WTC11 (cell line): ENCODE data around the gene DNAH8. TPM values are rescaled to one million over a fixed set of nuclear protein-coding genes. Genes with fewer than 3 reads are reported as not detected.

ENCODE experiments used
- ATAC-seq: fragments of 200-7000 bp; cut with Tn5 transposase; 2 replicates; pipeline ENCODE4 v1.10.0; 2021; ENCODE audit warnings: mild to moderate bottlenecking, moderate library complexity
- CTCF ChIA-PET: fragments of 300-600 bp; sonication (Branson Sonifier 250); formaldehyde crosslinking; loops from one replicate; lab custom pipeline; 2021; ENCODE audit warnings: antibody characterized with exemption; lab: Charles Lee
- POLR2A ChIA-PET: fragments of 350-600 bp; sonication (Branson Sonifier 250); formaldehyde crosslinking; loops from one replicate; lab custom pipeline; 2021; ENCODE audit warnings: antibody characterized with exemption; lab: Charles Lee
- DNase-seq: peaks from one replicate; pipeline ENCODE4 v3.0.0; 2021; ENCODE audit warnings: low spot score
- H3K27ac Mint-ChIP-seq: 2 replicates; pipeline ENCODE4 v1.8.0; 2021; ENCODE audit warnings: mixed read lengths
- H3K27me3 Mint-ChIP-seq: 2 replicates; pipeline ENCODE4 v1.8.0; 2021; ENCODE audit warnings: low read depth, mild to moderate bottlenecking, moderate library complexity, mixed read lengths
- H3K36me3 Mint-ChIP-seq: 2 replicates; pipeline ENCODE4 v1.8.0; 2021; ENCODE audit warnings: mixed read lengths
- H3K4me1 Mint-ChIP-seq: 2 replicates; pipeline ENCODE4 v1.8.0; 2022; ENCODE audit warnings: mixed read lengths
- H3K4me3 Mint-ChIP-seq: 2 replicates; pipeline ENCODE4 v1.8.0; 2021; ENCODE audit warnings: mild to moderate bottlenecking, moderate library complexity, mixed read lengths
- H3K9me3 Mint-ChIP-seq: 2 replicates; pipeline ENCODE4 v1.8.0; 2021; ENCODE audit warnings: mixed read lengths
- CBFB ChIP-seq: sonication (generic); formaldehyde crosslinking; IDR thresholded peaks from 2 replicates; pipeline ENCODE4 v1.8.1; 2022; ENCODE audit warnings: mild to moderate bottlenecking, low read depth, missing genetic modification reagents
- CREB1 ChIP-seq: sonication (generic); formaldehyde crosslinking; IDR thresholded peaks from 2 replicates; pipeline ENCODE4 v1.8.0; 2023; ENCODE audit warnings: mild to moderate bottlenecking, missing genetic modification reagents
- FOXP1 ChIP-seq: sonication (generic); formaldehyde crosslinking; IDR thresholded peaks from 2 replicates; pipeline ENCODE4 v1.8.0; 2022; ENCODE audit warnings: missing genetic modification reagents, mild to moderate bottlenecking, moderate library complexity, borderline replicate concordance
- JAZF1 ChIP-seq: fragments of 250-450 bp; sonication (Bioruptor Pico); IDR thresholded peaks from 2 replicates; pipeline ENCODE4 v1.9.0; 2021; ENCODE audit warnings: moderate library complexity, mild to moderate bottlenecking, inconsistent platforms
- NFE2L1 ChIP-seq: sonication (generic); formaldehyde crosslinking; IDR thresholded peaks from 2 replicates; pipeline ENCODE4 v1.8.1; 2023; ENCODE audit warnings: missing genetic modification reagents
- SMAD4 ChIP-seq: sonication (generic); formaldehyde crosslinking; IDR thresholded peaks from 2 replicates; pipeline ENCODE4 v1.8.0; 2022; ENCODE audit warnings: mild to moderate bottlenecking, missing genetic modification reagents
- SOX15 ChIP-seq: fragments of 250-450 bp; sonication (Bioruptor Pico); IDR thresholded peaks from 2 replicates; pipeline ENCODE4 v1.9.0; 2021; ENCODE audit warnings: mild to moderate bottlenecking
- ZBTB21 ChIP-seq: sonication (generic); formaldehyde crosslinking; IDR thresholded peaks from 2 replicates; pipeline ENCODE4 v1.8.1; 2023; ENCODE audit warnings: mild to moderate bottlenecking, missing genetic modification reagents, borderline replicate concordance
- ZNF423 ChIP-seq: fragments of 250-450 bp; sonication (Bioruptor Pico); IDR thresholded peaks from 2 replicates; pipeline ENCODE4 v2.1.2; 2022; ENCODE audit warnings: mild to moderate bottlenecking, moderate library complexity
- total RNA-seq: library from RNA; stranded (reverse); gene quantifications from 3 replicates; pipeline ENCODE4 v1.2.3, GENCODE V29; 2021
- TF ChIP-seq, protein P1 (sequence below): sonication (generic); formaldehyde crosslinking; IDR thresholded peaks from 2 replicates; pipeline ENCODE4 v1.8.1; 2023; ENCODE audit warnings: mild to moderate bottlenecking, missing genetic modification reagents, moderate library complexity
- TF ChIP-seq, protein P2 (sequence below): sonication (generic); formaldehyde crosslinking; IDR thresholded peaks from 2 replicates; pipeline ENCODE4 v1.8.1; 2022; ENCODE audit warnings: low read depth, missing genetic modification reagents, borderline replicate concordance
- TF ChIP-seq, protein P3 (sequence below): sonication (generic); formaldehyde crosslinking; conservative IDR thresholded peaks from 2 replicates; pipeline ENCODE4 v1.8.1; 2022; ENCODE audit warnings: mild to moderate bottlenecking, missing genetic modification reagents
- TF ChIP-seq, protein P4 (sequence below): sonication (generic); formaldehyde crosslinking; IDR thresholded peaks from 2 replicates; pipeline ENCODE4 v1.8.1; 2023; ENCODE audit warnings: mild to moderate bottlenecking, missing genetic modification reagents
- TF ChIP-seq, protein P5 (sequence below): fragments of 250-450 bp; sonication (Bioruptor Pico); IDR thresholded peaks from 2 replicates; pipeline ENCODE4 v1.9.0; 2021; ENCODE audit warnings: mild to moderate bottlenecking, borderline replicate concordance
- TF ChIP-seq, protein P6 (sequence below): fragments of 250-450 bp; sonication (Bioruptor Pico); IDR thresholded peaks from 2 replicates; pipeline ENCODE4 v2.1.2; 2022; ENCODE audit warnings: mild to moderate bottlenecking, moderate library complexity

DNAH8 gene
- total RNA-seq, 1 experiment from 2014 or later, result 0.02 TPM

DNA sequence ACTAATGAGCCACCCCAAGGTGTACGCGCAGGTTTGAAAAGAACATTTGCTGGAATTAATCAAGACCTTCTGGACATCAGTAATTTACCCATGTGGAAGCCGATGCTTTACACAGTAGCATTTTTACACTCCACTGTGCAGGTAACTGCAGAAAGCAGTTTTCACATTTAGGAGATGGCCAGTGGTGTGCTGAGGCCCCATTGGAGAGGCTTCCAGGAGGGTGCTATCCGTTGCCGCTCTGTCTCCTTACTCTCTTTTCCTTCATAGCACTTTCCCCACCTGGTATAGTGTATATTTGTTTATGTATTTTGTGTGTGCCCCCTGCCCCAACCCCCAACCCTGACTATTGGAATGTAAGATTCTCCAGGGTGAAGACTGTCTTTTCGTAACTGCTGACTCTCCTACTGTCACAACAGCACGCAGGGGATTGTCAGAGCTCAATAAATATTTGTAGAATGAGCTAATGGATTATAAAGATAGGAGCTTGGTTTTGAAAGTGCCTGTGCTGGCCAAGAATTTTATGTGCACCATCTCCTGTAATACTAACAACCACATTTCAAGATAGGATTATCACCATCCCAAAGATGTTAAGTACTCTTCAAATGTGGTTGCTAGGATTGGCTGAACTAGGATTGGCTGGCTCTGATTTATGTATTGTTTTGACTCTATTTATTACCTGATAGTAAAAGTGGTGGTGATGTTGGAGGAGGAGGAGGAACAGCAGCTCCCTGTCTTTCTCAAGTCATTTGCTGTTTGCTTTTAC is 259.5 kb downstream of the DNAH8 start:
- ChIA-PET CTCF (interaction anchor here (1.5 to 5.3 kb wide), 6 partner anchors 23 to 128 kb away, joined by 3 to 32 read pairs (median 5); no protein-coding TSS in a partner anchor), POLR2A (no interaction called here)
- ATAC-seq, result no peak
- H3K4me1 Mint-ChIP-seq, result peaks cover 30% of the 10 kb centered on the region
- TF ChIP-seq, protein P1, sequence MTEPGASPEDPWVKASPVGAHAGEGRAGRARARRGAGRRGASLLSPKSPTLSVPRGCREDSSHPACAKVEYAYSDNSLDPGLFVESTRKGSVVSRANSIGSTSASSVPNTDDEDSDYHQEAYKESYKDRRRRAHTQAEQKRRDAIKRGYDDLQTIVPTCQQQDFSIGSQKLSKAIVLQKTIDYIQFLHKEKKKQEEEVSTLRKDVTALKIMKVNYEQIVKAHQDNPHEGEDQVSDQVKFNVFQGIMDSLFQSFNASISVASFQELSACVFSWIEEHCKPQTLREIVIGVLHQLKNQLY (CRISPR knock-in tag), result no peak
- TF ChIP-seq JAZF1 (CRISPR knock-in tag) (no peak), NFE2L1 (no peak), ZNF423 (no peak), FOXP1 (CRISPR knock-in tag) (no peak), CREB1 (CRISPR knock-in tag) (no peak)
- TF ChIP-seq, protein P2, sequence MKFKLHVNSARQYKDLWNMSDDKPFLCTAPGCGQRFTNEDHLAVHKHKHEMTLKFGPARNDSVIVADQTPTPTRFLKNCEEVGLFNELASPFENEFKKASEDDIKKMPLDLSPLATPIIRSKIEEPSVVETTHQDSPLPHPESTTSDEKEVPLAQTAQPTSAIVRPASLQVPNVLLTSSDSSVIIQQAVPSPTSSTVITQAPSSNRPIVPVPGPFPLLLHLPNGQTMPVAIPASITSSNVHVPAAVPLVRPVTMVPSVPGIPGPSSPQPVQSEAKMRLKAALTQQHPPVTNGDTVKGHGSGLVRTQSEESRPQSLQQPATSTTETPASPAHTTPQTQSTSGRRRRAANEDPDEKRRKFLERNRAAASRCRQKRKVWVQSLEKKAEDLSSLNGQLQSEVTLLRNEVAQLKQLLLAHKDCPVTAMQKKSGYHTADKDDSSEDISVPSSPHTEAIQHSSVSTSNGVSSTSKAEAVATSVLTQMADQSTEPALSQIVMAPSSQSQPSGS (CRISPR knock-in tag), result no peak
- TF ChIP-seq, protein P3, sequence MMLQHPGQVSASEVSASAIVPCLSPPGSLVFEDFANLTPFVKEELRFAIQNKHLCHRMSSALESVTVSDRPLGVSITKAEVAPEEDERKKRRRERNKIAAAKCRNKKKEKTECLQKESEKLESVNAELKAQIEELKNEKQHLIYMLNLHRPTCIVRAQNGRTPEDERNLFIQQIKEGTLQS (CRISPR knock-in tag), result no peak
- TF ChIP-seq, all 79 proteins: peak for 0
- no peak for DNase-seq
- Mint-ChIP-seq H3K4me3 (no peak overlapping the region), H3K27ac (no peak overlapping the region), H3K27me3 (no peaks in the 10 kb centered on the region), H3K9me3 (no peaks in the 10 kb centered on the region), H3K36me3 (no peaks in the 10 kb centered on the region)

DNA sequence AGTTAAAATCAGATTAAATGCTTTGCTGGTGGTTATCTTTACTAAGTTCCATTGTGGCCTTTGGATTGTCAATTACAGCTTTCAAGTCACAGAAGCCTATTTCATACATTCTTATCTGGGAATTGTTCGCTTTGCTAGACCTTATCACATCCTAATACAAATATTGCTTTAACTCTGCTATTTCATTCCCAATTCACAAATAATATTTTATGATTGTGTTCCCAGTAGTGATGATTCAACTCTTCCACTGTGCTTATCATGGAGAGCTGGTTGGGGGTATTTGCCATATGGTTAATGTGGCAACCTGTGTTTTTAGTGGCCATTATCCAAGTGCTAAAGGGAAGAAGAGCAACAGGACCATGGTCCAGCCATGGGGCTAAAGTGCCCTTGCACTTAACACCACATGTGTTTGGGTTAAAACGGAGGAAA is 260.5 kb downstream of the DNAH8 start:
- Mint-ChIP-seq H3K36me3 (no peaks in the 10 kb centered on the region), H3K27me3 (no peaks in the 10 kb centered on the region), H3K4me3 (no peak overlapping the region), H3K9me3 (no peaks in the 10 kb centered on the region), H3K27ac (no peak overlapping the region), H3K4me1 (peaks cover 30% of the 10 kb centered on the region)
- CTCF ChIA-PET, result interaction anchor here (2.7 to 5.3 kb wide), 2 partner anchors 21 to 127 kb away, joined by 9 to 32 read pairs; no protein-coding TSS in a partner anchor
- no peak for DNase-seq
- POLR2A ChIA-PET, result no interaction called here
- TF ChIP-seq SMAD4 (CRISPR knock-in tag), result no peak
- TF ChIP-seq, protein P4, sequence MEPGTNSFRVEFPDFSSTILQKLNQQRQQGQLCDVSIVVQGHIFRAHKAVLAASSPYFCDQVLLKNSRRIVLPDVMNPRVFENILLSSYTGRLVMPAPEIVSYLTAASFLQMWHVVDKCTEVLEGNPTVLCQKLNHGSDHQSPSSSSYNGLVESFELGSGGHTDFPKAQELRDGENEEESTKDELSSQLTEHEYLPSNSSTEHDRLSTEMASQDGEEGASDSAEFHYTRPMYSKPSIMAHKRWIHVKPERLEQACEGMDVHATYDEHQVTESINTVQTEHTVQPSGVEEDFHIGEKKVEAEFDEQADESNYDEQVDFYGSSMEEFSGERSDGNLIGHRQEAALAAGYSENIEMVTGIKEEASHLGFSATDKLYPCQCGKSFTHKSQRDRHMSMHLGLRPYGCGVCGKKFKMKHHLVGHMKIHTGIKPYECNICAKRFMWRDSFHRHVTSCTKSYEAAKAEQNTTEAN, result no peak
- TF ChIP-seq, protein P1 (CRISPR knock-in tag), result no peak
- TF ChIP-seq, protein P5, sequence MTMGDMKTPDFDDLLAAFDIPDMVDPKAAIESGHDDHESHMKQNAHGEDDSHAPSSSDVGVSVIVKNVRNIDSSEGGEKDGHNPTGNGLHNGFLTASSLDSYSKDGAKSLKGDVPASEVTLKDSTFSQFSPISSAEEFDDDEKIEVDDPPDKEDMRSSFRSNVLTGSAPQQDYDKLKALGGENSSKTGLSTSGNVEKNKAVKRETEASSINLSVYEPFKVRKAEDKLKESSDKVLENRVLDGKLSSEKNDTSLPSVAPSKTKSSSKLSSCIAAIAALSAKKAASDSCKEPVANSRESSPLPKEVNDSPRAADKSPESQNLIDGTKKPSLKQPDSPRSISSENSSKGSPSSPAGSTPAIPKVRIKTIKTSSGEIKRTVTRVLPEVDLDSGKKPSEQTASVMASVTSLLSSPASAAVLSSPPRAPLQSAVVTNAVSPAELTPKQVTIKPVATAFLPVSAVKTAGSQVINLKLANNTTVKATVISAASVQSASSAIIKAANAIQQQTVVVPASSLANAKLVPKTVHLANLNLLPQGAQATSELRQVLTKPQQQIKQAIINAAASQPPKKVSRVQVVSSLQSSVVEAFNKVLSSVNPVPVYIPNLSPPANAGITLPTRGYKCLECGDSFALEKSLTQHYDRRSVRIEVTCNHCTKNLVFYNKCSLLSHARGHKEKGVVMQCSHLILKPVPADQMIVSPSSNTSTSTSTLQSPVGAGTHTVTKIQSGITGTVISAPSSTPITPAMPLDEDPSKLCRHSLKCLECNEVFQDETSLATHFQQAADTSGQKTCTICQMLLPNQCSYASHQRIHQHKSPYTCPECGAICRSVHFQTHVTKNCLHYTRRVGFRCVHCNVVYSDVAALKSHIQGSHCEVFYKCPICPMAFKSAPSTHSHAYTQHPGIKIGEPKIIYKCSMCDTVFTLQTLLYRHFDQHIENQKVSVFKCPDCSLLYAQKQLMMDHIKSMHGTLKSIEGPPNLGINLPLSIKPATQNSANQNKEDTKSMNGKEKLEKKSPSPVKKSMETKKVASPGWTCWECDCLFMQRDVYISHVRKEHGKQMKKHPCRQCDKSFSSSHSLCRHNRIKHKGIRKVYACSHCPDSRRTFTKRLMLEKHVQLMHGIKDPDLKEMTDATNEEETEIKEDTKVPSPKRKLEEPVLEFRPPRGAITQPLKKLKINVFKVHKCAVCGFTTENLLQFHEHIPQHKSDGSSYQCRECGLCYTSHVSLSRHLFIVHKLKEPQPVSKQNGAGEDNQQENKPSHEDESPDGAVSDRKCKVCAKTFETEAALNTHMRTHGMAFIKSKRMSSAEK (CRISPR knock-in tag), result no peak
- no peak for TF ChIP-seq CBFB (CRISPR knock-in tag)
- TF ChIP-seq ZBTB21, result no peak
- TF ChIP-seq, protein P6, sequence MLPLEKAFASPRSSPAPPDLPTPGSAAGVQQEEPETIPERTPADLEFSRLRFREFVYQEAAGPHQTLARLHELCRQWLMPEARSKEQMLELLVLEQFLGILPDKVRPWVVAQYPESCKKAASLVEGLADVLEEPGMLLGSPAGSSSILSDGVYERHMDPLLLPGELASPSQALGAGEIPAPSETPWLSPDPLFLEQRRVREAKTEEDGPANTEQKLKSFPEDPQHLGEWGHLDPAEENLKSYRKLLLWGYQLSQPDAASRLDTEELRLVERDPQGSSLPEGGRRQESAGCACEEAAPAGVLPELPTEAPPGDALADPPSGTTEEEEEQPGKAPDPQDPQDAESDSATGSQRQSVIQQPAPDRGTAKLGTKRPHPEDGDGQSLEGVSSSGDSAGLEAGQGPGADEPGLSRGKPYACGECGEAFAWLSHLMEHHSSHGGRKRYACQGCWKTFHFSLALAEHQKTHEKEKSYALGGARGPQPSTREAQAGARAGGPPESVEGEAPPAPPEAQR (CRISPR knock-in tag), result no peak
- TF ChIP-seq SOX15 (CRISPR knock-in tag), result no peak
- TF ChIP-seq, all 79 proteins: peak for 0
- ATAC-seq, result no peak
